Dermis microvascular lymphatic vessel endothelial cell (primary cell): ENCODE measurements around the gene UCK1. TPM values are rescaled to one million over a fixed set of nuclear protein-coding genes. Genes with fewer than 3 reads are reported as not detected.
"Not testable (repeated sequence)": the region's sequence is repeated elsewhere in the genome, so short reads cannot be mapped to it uniquely, and the experiment has no call there.

Source experiments
- DNase-seq, 2 donors: peaks; one replicate each; pipeline versions ENCODE4 v3.0.0 to v3.0.0-alpha.2; 2010; ENCODE audit warnings: low read depth in 2 of 2
- total RNA-seq: library from RNA; depleted of rRNA; stranded (reverse); fragments of >200 nt; gene quantifications from 2 replicates; pipeline ENCODE4 v1.2.1, GENCODE V29; 2014

Gene UCK1
- total RNA-seq, 1 donor from 2014 or later: 14.0 TPM

DNA sequence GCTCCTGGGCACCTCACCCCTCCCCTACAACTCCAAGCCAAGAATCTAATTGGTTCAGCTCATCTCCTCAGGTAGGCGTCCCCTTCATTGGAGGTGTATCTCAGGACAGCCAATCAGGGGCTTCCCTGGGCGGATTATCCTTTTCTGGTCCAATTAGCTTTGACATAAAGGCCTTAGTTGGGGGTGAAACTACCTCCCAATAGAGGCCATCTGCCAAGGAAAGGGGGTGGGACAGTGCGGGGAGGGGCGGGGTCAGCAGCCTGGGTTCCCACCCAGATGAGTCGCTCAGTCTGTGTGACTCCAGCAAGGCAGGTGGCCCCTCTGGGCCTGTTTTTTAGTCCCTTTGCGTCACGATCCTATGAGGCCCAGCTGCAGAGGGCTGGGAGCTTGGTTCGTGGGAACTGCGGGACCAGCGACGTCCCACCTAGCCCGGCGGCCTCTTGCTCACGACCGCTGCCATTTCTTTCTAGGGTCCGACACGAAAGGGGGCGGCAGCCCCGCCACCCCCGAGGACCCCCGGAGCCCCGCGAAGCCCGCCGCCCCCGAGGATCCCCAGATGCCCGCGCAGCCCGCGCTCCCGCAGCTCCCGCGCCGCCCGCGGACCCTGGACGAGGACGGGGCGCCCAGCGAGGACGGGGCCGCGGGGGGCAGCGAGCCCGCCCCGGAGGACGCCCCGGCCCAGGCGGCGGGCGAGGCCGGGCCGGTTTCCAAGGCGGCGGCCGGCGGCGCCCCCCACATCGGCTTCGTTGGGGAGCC lies 23.2 kb upstream of the UCK1 start:
- no peak for DNase-seq

- DNase-seq: no peak
These were observed 21.0 kb upstream of the UCK1 start for GRCh38 chr9:131552030-131552429.

- DNase-seq: not testable (repeated sequence)
These were observed 19.4 kb upstream of the UCK1 start for GRCh38 chr9:131550465-131550864.

- DNase-seq: not testable (repeated sequence)
These were observed 18.1 kb upstream of the UCK1 start for GRCh38 chr9:131549186-131549585.

- DNase-seq: no peak
These were observed 15.4 kb upstream of the UCK1 start for GRCh38 chr9:131546336-131547084.

DNA sequence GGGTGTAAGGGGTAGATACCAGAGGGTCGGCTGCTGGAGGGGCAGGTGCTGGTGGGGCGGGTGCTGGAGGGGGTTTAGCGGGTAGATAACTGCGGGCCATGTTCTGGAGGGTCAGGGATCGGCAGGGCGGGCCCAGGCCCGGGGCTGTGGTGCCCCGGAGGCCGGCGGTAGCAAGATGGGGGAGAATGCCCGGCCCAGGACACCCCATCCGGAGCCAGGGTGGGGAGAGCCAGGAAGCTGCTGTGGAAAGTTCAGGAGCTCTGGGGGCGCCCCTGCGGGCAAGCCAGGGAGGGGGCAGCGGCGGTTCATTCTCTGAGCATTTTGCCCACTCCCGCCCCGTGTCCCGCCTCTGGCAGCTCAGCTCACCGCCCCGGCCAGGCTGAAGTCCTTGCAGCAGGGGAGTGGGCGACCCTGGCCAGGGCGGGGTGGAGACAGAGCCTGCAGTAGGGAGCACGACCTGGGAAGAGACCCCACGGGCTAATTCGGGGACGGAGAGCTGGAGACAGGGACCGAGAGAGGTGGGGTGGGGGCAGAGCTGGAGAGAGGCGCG lies 14.8 kb upstream of the UCK1 start:
- no peak for DNase-seq

GRCh38 chr9:131545003-131545785 lies 14.1 kb upstream of the UCK1 start, which contains the start of gene PRRT1B:
TSS of gene PRRT1B (plus strand) at chr9:131545523. CDS start at chr9:131545616, 93 bp downstream.
- no peak for DNase-seq

GRCh38 chr9:131543141-131543540 lies 12.1 kb upstream of the UCK1 start:
- DNase-seq: no peak

GRCh38 chr9:131539223-131539923 lies 8.3 kb upstream of the UCK1 start:
- no peak for DNase-seq

GRCh38 chr9:131537946-131538345 lies 6.9 kb upstream of the UCK1 start:
- DNase-seq: no peak

- no peak for DNase-seq
These were observed 3.7 kb upstream of the UCK1 start for GRCh38 chr9:131534721-131535237.

- DNase-seq: peak in 1 of 2 donors; percentile 46
These were observed 530 bp downstream of the UCK1 start for GRCh38 chr9:131530546-131530919.

- no peak for DNase-seq
These were observed 1.2 kb downstream of the UCK1 start for GRCh38 chr9:131529597-131530545.

DNA sequence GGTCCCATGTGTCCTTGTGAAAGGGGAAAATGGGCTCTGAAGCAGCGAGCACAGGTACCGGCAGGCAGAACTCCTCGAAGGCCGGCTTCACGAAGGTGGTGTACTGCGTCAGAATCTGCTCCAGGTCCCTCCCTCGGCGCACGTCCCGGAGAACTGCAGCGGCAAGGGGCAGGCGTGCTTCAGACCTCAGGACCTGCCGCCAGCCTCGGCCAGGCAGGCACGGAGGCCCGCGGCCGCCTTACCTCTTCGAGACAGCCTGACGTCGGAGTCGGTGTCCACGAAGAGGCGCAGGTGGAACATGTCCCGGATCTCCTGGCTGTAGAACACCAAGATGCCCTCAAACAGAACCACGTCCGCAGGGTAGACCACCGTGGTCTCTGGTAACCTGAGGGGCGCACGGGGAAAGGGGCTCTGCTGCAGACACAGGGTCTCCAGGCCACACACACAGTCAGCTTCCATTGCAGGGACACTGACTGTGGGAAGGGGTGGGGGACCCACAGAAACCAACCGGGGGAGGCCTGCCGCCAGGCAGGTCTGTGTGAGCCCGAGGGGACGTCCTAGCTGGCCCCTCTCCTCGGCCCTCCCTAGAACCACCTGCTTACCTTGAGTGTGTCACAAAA lies 2.1 kb downstream of the UCK1 start:
- no peak for DNase-seq

DNA sequence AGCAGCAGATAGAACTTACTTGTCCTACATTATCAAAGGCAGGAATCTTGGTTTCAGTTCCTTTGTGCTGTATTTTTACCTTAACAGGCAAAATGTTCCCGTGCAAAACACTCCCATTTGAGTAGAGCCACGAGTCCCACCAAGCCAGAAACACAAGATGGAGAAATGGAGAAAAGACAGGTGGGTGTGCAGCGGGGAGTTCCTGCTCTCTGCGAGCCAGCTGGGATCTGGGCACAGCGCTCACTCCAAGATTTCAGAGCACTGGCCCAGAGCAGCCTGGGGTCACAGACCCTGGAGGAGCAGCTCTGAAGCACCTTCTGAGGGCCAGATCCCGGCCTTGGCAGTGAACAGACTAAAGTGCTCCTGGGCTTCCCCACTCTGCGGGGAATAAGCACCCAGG lies 2.9 kb downstream of the UCK1 start:
- no peak for DNase-seq

DNA sequence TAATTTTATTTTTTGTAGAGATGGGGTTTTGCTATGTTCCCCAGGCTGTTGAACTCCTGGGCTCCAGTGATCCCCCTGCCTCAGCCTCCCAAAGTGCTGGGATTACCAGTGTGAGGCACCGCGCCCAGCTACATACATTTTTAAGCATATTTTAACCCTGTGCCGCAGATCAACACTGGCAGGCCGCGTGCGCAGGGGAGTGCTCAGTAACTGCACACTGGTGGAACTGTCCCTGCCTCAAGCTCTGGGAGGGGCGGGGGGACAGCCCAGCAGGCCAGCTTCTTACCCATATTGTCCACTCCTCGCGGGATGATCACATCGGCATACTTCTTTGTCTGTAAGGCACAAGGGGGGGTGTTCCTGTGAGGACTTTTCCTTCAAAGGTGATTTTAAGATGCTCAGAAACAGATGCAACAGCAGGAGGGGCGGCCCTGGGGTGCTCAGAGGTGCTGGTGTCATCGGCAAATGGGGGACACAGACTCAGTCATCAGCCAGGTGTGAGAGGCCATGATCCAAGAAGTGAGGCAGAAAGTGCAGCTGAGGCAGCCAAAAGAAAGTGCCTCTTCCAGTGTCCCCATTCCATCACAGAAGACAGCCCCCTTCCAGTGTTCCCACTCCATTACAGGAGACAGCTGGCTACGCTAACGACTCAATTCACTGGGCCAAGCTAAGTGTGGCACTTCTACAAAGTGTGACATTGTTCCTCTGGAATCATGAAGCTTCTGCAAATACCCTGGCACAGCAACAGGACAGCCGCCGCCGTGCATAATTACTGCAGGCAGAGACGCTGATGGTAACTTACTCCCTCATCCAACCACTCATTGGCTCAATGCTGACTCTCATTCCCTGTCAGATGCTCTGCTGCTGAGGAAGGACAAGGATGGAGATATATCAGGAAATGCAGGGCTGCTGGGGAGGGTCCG lies 5.2 kb downstream of the UCK1 start:
- DNase-seq: no peak

DNA sequence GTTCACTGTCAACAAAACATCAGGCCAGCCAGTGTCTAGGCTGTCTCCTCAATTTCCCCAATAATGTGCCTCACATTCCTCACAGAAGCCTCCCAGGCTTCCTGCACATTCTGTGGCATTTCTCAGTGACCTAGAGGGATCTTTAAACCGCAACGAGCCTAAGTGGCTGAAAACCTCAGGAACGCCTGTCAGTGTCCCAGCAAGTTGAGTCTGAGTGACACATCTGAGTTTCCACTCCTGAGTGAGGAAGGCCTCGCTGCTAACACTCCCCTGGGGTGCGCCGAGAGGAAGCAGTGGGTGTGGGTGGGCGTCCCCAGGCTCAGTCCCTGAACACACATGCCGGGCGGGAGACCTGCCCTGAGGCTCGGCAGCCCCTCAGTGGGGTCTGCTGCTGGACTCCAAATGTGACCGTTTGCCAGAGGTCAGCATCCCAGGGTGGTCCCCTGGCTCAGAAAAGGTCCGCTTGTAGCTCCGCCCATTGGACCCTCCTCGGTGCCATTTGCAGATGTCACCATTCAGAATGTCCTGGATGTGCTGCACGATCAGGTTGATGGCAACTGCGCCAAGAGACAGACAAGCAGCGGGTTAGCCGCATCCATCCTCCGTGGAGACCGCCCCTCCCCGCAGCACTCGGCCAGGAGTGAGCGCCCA lies 6.3 kb downstream of the UCK1 start:
- DNase-seq: no peak
